Prostate gland (tissue), 2 donors: ENCODE data around the gene TECPR2. TPM values are rescaled to one million over a fixed set of nuclear protein-coding genes. Genes with fewer than 3 reads are reported as not detected.

Experiments used
- DNase-seq: peaks from one replicate; pipeline ENCODE4 v3.0.0-alpha.2; 2019; ENCODE audit warnings: low spot score
- H3K27ac ChIP-seq, 2 donors: fragments of 200-600 bp; sonication (generic); 2 replicates each; pipeline ENCODE4 v1.5.1; 2017 to 2019
- H3K27me3 ChIP-seq: fragments of 200-600 bp; sonication (generic); replicated peaks from 2 replicates; pipeline ENCODE4 v1.5.1; 2019; ENCODE audit not compliant: insufficient read depth
- H3K36me3 ChIP-seq, 2 donors: fragments of 200-600 bp; sonication (generic); 1 replicate in 1 of 2; 2 replicates in 1 of 2; pipeline versions ENCODE4 v1.5.1 to v1.8.1; 2017 to 2019
- H3K4me1 ChIP-seq: fragments of 200-600 bp; sonication (generic); replicated peaks from 2 replicates; pipeline ENCODE4 v1.5.1; 2019
- H3K4me3 ChIP-seq, 2 donors: fragments of 200-600 bp; sonication (generic); 2 replicates each; pipeline ENCODE4 v1.5.1; 2017 to 2019
- H3K9me3 ChIP-seq: fragments of 200-600 bp; sonication (generic); 2 replicates; pipeline ENCODE4 v1.5.1; 2017
- CTCF ChIP-seq, 4 experiments: fragments of 200-600 bp in 2 of 4; fragments of 450-650 bp in 2 of 4; sonication (generic) in 2 of 4; IDR thresholded peaks; 1 replicate in 3 of 4; 2 replicates in 1 of 4; pipeline ENCODE4 v1.5.1; 2016 to 2019; ENCODE audit warnings: antibody characterized with exemption in 4 of 4, mild to moderate bottlenecking in 2 of 4, moderate library complexity in 2 of 4
- POLR2A ChIP-seq: fragments of 450-650 bp; IDR thresholded peaks from one replicate; pipeline ENCODE4 v1.6.1; 2016; ENCODE audit warnings: antibody characterized with exemption, mild to moderate bottlenecking
- POLR2AphosphoS5 ChIP-seq: sonication (generic); formaldehyde crosslinking; IDR thresholded peaks from one replicate; pipeline ENCODE4 v1.6.1; 2017; ENCODE audit warnings: antibody characterized with exemption
- WGBS: methylation state at CpG from one replicate; pipeline ENCODE4 v1.1.5; 2018; 5-methylcytosine and 5-hydroxymethylcytosine counted together
- intact Hi-C: fragments of 100-400 bp; cut with DNase I; formaldehyde crosslinking; loops from one replicate; pipeline ENCODE4 v1.14.2; 2022
- total RNA-seq, 2 donors: library from RNA; depleted of rRNA; stranded (reverse); fragments of >200 nt; gene quantifications; one replicate each; pipeline ENCODE4 v1.1.0, GENCODE V29; 2016

Gene TECPR2
- total RNA-seq, 2 donors from 2014 or later, result 12.9 to 45.0 TPM

- Histone ChIP-seq H3K4me1 (peaks cover 7% of the 10 kb centered on the region), H3K9me3 (no peaks in the 10 kb centered on the region), H3K36me3 (no peaks in the 10 kb centered on the region), H3K27ac (no peak overlapping the region), H3K4me3 (no peak overlapping the region), H3K27me3 (no peaks in the 10 kb centered on the region)
- no peak for TF ChIP-seq POLR2AphosphoS5
- TF ChIP-seq POLR2A, result no peak
- TF ChIP-seq CTCF (IDR thresholded peaks at IDR 0.05), result no peak
- DNase-seq, result no peak
- 86% methylated on average over 21 of the region's 21 CpGs for WGBS
- intact Hi-C loops, result loop anchor here (5.0 kb wide), 1 partner anchor 192 kb away; no protein-coding TSS in a partner anchor
Observed at GRCh38 chr14:102513899-102514772, 151.4 kb downstream of the TECPR2 start.

- H3K4me3 ChIP-seq, result no peak overlapping the region
- peaks cover 7% of the 10 kb centered on the region for H3K4me1 ChIP-seq
- no peaks in the 10 kb centered on the region for H3K36me3 ChIP-seq
- no peak for DNase-seq
- WGBS, result 87% methylated on average over 12 of the region's 12 CpGs
- intact Hi-C loops, result loop anchor here (5.0 kb wide), 1 partner anchor 193 kb away; no protein-coding TSS in a partner anchor
- TF ChIP-seq POLR2A (no peak), POLR2AphosphoS5 (no peak)
- no peak overlapping the region for H3K27ac ChIP-seq
- H3K27me3 ChIP-seq, result no peaks in the 10 kb centered on the region
- no peaks in the 10 kb centered on the region for H3K9me3 ChIP-seq
Observed at GRCh38 chr14:102514987-102515733, 152.4 kb downstream of the TECPR2 start.

GRCh38 chr14:102516531-102517391 is 154.0 kb downstream of the TECPR2 start:
- peaks cover 4% of the 10 kb centered on the region for H3K4me1 ChIP-seq
- H3K9me3 ChIP-seq, result no peaks in the 10 kb centered on the region
- TF ChIP-seq POLR2A, result no peak
- no peak for TF ChIP-seq POLR2AphosphoS5
- peak; percentile 94 to 100 (median 97) for TF ChIP-seq CTCF (IDR thresholded peaks at IDR 0.05)
- H3K4me3 ChIP-seq, result peak overlapping the region; percentile 60 to 75
- H3K27me3 ChIP-seq, result no peaks in the 10 kb centered on the region
- WGBS, result 2% methylated on average over 17 of the region's 95 CpGs
- DNase-seq, result no peak
- intact Hi-C loops, result loop anchor here (1.0 kb wide), 1 partner anchor 78 kb away; no protein-coding TSS in a partner anchor
- H3K36me3 ChIP-seq, result no peaks in the 10 kb centered on the region
- peak overlapping the region; percentile 31 to 77 for H3K27ac ChIP-seq

GRCh38 chr14:102517392-102518062 is 154.8 kb downstream of the TECPR2 start:
- no peaks in the 10 kb centered on the region for H3K9me3 ChIP-seq
- intact Hi-C loops, result loop anchor here (1.0 kb wide), 1 partner anchor 79 kb away; no protein-coding TSS in a partner anchor

More at GRCh38 chr14:102517392-102518062, 154.8 kb downstream of the TECPR2 start:
- peak overlapping the region; percentile 31 to 77 for H3K27ac ChIP-seq
- H3K36me3 ChIP-seq, result no peaks in the 10 kb centered on the region
- TF ChIP-seq CTCF (IDR thresholded peaks at IDR 0.05) (no peak), POLR2A (peak; percentile 6), POLR2AphosphoS5 (no peak)
- H3K4me1 ChIP-seq, result peaks cover 4% of the 10 kb centered on the region
- WGBS, result 44% methylated on average over 25 of the region's 37 CpGs
- DNase-seq, result no peak
- H3K27me3 ChIP-seq, result no peaks in the 10 kb centered on the region
- peak overlapping the region; percentile 60 to 75 for H3K4me3 ChIP-seq
